Stimulated activated CD8-positive, alpha-beta memory T cell treated with anti-CD3 and anti-CD28 coated beads, Interleukin-15, amount 100 ng/mL, for 48 hours (primary cell): ENCODE results near the gene CTU2.

Experiments
- DNase-seq, 2 donors: peaks; one replicate each; pipeline ENCODE4 v3.0.0-alpha.2; 2020; ENCODE audit warnings: low read depth in 2 of 2

CTU2 gene

GRCh38 chr16:88760424-88761142 is 54.3 kb downstream of the CTU2 start:
- DNase-seq = no peak

DNA sequence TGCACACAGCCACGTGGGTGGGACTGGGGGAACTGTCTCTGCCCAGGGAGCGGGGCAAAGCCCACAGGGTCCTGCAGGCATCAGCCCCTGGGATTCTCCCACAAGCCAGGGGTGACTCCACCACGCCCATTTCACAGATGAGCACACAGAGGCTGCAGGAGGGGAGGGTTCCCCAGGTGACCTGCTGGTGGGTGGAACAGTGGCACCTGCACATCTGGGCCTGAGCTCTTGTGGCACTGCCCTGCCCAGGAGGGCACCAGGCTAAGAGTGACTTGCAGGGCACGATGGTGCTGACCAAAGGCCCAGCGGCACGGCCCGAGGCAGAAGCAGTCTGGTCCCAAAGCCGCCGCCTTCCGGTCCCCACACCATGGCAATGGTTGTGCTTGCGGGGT is 54.8 kb downstream of the CTU2 start:
- DNase-seq = no peak

DNA sequence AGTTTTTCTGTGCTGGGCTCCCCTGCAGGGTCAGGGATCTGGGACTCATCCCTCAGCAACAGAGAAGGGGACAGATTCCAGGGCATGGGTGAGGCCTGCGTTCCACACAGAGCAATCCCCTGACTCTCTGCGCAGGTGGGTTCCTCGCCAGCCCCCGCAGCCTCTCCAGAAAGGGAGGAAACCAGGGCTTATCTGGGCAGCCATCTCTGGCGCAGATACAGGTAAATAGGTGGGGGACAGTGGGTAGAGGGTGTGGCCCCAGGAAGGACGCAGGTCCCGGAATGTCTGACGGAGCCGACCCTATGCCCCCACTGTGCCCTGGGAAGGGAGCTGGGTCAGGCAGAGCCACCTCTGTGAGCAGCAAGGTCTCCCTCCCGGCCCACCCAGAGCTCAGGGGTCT is 55.5 kb downstream of the CTU2 start:
- DNase-seq = no peak

GRCh38 chr16:88762258-88762870 is 56.1 kb downstream of the CTU2 start:
- no peak for DNase-seq

DNA sequence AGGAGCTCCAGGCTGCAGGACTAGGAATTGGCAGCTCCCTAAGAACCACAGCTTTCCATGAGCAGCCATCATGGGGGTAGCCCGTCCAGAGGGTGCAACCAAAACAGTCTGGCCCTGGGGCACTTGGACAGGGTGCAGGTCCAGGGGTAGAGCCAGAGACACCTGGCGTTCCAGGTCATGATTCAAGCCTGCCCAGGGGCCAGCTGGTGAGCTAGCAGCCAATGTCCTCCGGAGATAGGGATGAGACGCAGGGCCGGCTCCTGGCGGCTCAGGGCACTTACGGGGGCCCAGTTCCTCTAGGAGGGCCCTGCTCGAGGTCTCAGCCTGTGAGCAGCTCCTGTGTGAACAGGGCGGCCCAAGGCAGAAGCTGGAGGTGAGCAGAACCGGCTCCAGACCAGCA is 56.6 kb downstream of the CTU2 start:
- no peak for DNase-seq

DNA sequence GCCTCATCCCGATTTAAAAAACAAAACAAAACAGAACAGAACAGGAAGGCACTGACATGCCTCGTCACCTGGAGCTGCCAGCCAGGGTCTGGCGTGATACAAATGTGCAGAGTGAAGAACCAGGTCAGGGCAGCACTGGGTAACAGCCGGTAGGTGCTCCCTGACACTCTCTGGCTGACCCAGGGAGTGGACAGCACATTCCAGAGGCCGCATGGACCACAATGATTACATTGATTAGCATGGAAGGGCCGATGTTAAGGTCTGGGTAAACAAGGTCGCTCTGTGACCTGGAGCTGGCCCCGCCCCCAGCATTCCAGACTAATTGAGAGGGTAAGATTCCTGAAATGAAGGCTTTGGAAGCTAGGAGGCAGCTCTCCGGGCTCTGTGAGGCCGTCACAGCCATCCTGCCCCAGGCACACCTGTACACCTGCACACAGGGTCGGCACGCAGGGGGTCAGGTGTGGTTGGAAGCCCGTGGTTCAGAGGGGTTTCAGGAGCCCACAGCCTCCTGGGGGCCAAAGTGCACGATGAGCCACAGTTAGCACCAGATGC is 57.3 kb downstream of the CTU2 start:
- no peak for DNase-seq

DNA sequence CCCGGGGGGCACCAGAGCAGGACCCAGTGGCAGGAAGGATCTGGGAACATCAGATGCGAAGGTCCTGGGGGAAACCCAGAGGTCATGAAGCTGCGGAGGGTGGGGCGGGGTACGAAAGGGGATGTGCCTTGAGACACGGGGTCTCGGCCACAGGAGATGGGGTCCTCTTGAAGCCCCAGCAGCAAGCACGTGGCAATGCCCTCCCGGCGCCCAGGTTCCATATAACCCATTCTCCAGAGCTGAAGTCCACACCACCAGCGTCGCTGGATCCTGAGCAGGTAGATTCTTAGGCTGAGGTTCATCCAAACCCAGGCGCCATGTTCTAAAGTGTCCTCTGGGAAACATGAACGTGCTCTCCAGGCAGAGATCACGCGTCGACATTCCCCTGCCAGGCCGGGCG is 57.8 kb downstream of the CTU2 start:
- no peak for DNase-seq

DNA sequence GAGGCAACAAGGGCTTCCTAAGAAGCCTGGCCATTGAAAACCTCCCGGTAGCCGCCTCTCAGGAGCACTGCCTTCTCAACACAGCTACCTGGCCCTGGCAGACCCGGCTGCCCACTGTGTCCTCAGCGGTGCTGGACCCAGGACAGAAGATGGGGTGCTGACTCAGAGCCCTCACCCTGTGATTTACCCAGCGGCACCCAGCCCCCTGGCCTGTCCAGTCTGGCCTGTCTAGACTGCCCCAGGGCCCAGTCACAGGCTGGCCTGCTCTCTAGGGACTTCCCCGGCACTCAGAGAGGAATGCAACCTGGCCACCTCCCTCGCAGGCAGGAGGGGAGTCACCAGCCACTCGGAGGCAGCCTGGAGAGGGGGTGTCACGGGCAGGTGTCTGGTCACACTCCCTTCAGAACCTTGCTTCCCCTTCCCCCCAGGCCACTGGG is 58.6 kb downstream of the CTU2 start:
- no peak for DNase-seq
